Measurements from ENCODE around the gene SLC44A5.

GRCh38 chr1:75548721-75549480 lies 62.0 kb downstream of the SLC44A5 start:
- TF ChIP-seq POLR2AphosphoS5 (IDR thresholded peaks at IDR 0.05; ENCODE audit: low read depth, low read length) (no peak), POLR2A (IDR thresholded peaks at IDR 0.05; ENCODE audit: low read depth, low read length) (no peak), TAF1 (IDR thresholded peaks at IDR 0.05; ENCODE audit: borderline replicate concordance, low read depth, low read length) (no peak)
